Lower leg skin (tissue), 3 donors: Measurements from ENCODE around the gene MTA1.

ENCODE experiments used
- CTCF ChIP-seq, 3 donors: fragments of 450-650 bp; IDR thresholded peaks; one replicate each; pipeline ENCODE4 v1.5.1; 2016; ENCODE audit warnings: antibody characterized with exemption in 3 of 3, mild to moderate bottlenecking in 3 of 3, moderate library complexity in 2 of 3
- POLR2A ChIP-seq, 2 donors: fragments of 450-650 bp; IDR thresholded peaks; one replicate each; pipeline ENCODE4 v1.6.1; 2016 to 2017; ENCODE audit warnings: antibody characterized with exemption in 2 of 2, mild to moderate bottlenecking in 1 of 2, moderate library complexity in 1 of 2

DNA sequence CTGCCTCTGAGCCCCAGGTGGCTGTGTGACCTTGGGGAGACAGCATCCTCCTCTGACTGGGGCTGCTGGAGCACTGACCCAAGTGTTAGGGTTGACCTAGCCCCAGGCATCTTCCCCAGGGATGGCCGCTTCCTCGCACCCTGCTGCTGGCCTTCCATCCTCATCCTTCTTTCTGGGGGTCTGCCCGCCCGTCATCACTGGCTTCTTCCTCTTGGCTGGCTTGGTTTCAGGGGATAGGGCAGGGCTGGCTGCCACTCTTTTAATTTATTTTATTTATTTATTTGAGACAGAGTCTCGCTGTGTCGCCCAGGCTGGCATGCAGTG is 74.9 kb downstream of the MTA1 start:
- TF ChIP-seq CTCF (IDR thresholded peaks at IDR 0.05): no peak
- TF ChIP-seq POLR2A (IDR thresholded peaks at IDR 0.05): no peak
